Caco-2 (cell line): Measurements from ENCODE around the gene NR4A3. TPM values are rescaled to one million over a fixed set of nuclear protein-coding genes. Genes with fewer than 3 reads are reported as not detected.

Experiments used
- BruUV-seq: library from RNA; stranded (reverse); fragments of 400-500 nt; replicated peaks from 2 replicates; lab custom pipeline; 2021; lab: Mats Ljungman, UMichigan
- CTCF ChIA-PET: fragments of 300-600 bp; sonication (Branson Sonifier 250); formaldehyde crosslinking; loops from one replicate; lab custom pipeline; 2022; ENCODE audit warnings: antibody characterized with exemption; lab: Charles Lee
- POLR2A ChIA-PET: fragments of 300-600 bp; sonication (Branson Sonifier 250); formaldehyde crosslinking; loops from one replicate; lab custom pipeline; 2022; ENCODE audit warnings: antibody characterized with exemption; lab: Charles Lee
- DNase-seq, 2 experiments: peaks; one replicate each; pipeline versions ENCODE4 v3.0.0 to v3.0.0-alpha.2; 2020 to 2022
- H3K27me3 ChIP-seq: replicated peaks from 2 replicates; pipeline ENCODE4 v1.6.0; 2011; ENCODE audit warnings: low read length; ENCODE audit not compliant: control insufficient read depth, insufficient read depth
- H3K36me3 ChIP-seq: 2 replicates; pipeline ENCODE4 v1.5.1; 2011; ENCODE audit warnings: low read length; ENCODE audit not compliant: control insufficient read depth, insufficient read depth
- H3K4me1 ChIP-seq: fragments of 250-450 bp; sonication (Bioruptor Pico); 2 replicates; pipeline ENCODE4 v1.5.1; 2020; ENCODE audit warnings: mild to moderate bottlenecking
- H3K4me3 ChIP-seq: 2 replicates; pipeline ENCODE4 v1.5.1; 2011; ENCODE audit warnings: low read depth, mild to moderate bottlenecking, control low read depth, low read length
- H3K9me3 ChIP-seq: fragments of 250-450 bp; sonication (Bioruptor Pico); 2 replicates; pipeline ENCODE4 v1.5.1; 2020; ENCODE audit warnings: mild to moderate bottlenecking, moderate library complexity
- H3K27ac Mint-ChIP-seq: one replicate; pipeline ENCODE4 v1.8.0; 2022; ENCODE audit warnings: mixed read lengths; ENCODE audit not compliant: unreplicated experiment
- H3K27me3 Mint-ChIP-seq: one replicate; pipeline ENCODE4 v1.8.0; 2022; ENCODE audit warnings: mixed read lengths; ENCODE audit not compliant: insufficient read depth, unreplicated experiment
- H3K36me3 Mint-ChIP-seq: one replicate; pipeline ENCODE4 v1.8.0; 2022; ENCODE audit warnings: mild to moderate bottlenecking, mixed read lengths; ENCODE audit not compliant: insufficient read depth, unreplicated experiment
- H3K4me1 Mint-ChIP-seq: one replicate; pipeline ENCODE4 v1.8.0; 2022; ENCODE audit warnings: low read depth, mixed read lengths; ENCODE audit not compliant: unreplicated experiment
- H3K4me3 Mint-ChIP-seq: one replicate; pipeline ENCODE4 v1.8.0; 2022; ENCODE audit warnings: mild to moderate bottlenecking, moderate library complexity, mixed read lengths; ENCODE audit not compliant: unreplicated experiment
- H3K9me3 Mint-ChIP-seq: one replicate; pipeline ENCODE4 v1.8.0; 2022; ENCODE audit warnings: mixed read lengths; ENCODE audit not compliant: unreplicated experiment
- CTCF ChIP-seq, 2 experiments: fragments of 200-600 bp in 1 of 2; IDR thresholded peaks; 1 replicate in 1 of 2; 2 replicates in 1 of 2; pipeline versions ENCODE4 v1.5.1 to v1.8.0; 2011 to 2022; ENCODE audit warnings: antibody characterized with exemption in 1 of 2, control low read depth in 1 of 2, inconsistent platforms in 1 of 2, low read depth in 1 of 2, low read length in 1 of 2, mild to moderate bottlenecking in 1 of 2, moderate library complexity in 1 of 2; ENCODE audit not compliant: insufficient read depth in 1 of 2, severe bottlenecking in 1 of 2, unreplicated experiment in 1 of 2
- intact Hi-C: fragments of 100-400 bp; cut with micrococcal nuclease; formaldehyde crosslinking; loops from one replicate; pipeline ENCODE4 v1.10.0; 2022; ENCODE audit not compliant: unreplicated experiment
- total RNA-seq: library from RNA; stranded (reverse); gene quantifications from 2 replicates; pipeline ENCODE4 v1.2.3, GENCODE V29; 2022

NR4A3 gene
- total RNA-seq, 1 experiment from 2014 or later: 0.39 TPM

DNA sequence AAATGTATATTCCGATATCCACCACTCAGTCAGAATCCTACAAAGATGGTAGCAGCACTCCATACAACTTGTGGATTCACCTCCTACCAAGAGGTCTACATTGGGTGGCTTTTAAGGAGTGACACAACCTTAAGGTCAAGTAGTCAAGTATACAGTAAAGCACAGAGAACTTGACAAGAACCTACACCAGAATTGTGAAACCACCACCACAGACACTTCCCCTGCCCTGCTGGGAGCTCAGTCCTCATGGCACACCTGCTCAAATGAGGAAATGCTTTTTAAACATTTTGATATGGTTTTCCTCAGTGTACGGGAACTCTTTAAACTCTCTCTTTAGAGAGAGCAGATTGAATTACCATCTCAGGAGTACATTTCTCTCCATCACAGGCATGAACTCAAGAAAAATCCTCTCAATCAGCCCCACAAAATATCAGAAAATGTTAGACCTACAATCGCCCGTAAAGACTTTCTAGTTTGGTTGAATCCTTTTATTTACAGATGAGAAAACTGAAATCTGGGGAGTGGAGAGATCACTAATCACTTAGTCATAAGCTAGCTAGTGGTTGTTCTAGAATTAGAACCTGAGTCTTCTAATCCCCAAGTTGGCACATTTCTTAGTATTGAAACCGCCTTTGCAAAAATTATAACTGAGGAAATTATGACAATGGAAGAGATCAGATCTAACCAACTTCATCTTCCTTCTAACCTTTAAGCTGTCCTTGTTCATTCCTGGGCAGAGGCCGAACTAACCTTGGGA, 38.5 kb upstream of the NR4A3 start:
- no peaks in the 10 kb centered on the region for H3K9me3 Mint-ChIP-seq
- BruUV-seq: no TSS peak
- Histone ChIP-seq H3K4me3 (no peak overlapping the region), H3K27me3 (no peaks in the 10 kb centered on the region), H3K4me1 (no peaks in the 10 kb centered on the region), H3K36me3 (no peaks in the 10 kb centered on the region), H3K9me3 (no peaks in the 10 kb centered on the region; the same call in 1 of the 2 replicates)
- H3K27me3 Mint-ChIP-seq: peaks cover 9% of the 10 kb centered on the region
- peaks cover 4% of the 10 kb centered on the region for H3K4me1 Mint-ChIP-seq
- POLR2A ChIA-PET: no interaction called here
- DNase-seq: no peak
- no peak overlapping the region for H3K27ac Mint-ChIP-seq
- CTCF ChIA-PET: no interaction called here
- H3K36me3 Mint-ChIP-seq: no peaks in the 10 kb centered on the region
- intact Hi-C loops: no loop called here
- no peak for TF ChIP-seq CTCF (IDR thresholded peaks at IDR 0.05; ENCODE audit: insufficient read depth in 1 of 2, low read depth in 1 of 2, low read length in 1 of 2, severe bottlenecking in 1 of 2, unreplicated experiment in 1 of 2)
- H3K4me3 Mint-ChIP-seq: no peak overlapping the region

GRCh38 chr9:99783799-99784198, 37.9 kb upstream of the NR4A3 start:
- Mint-ChIP-seq H3K36me3 (no peaks in the 10 kb centered on the region), H3K27ac (no peak overlapping the region), H3K27me3 (peaks cover 9% of the 10 kb centered on the region), H3K4me3 (no peak overlapping the region), H3K9me3 (no peaks in the 10 kb centered on the region), H3K4me1 (peaks cover 4% of the 10 kb centered on the region)
- Histone ChIP-seq H3K4me3 (no peak overlapping the region), H3K27me3 (no peaks in the 10 kb centered on the region), H3K4me1 (no peaks in the 10 kb centered on the region), H3K36me3 (no peaks in the 10 kb centered on the region), H3K9me3 (no peaks in the 10 kb centered on the region)
- ChIA-PET CTCF (no interaction called here), POLR2A (no interaction called here)
- BruUV-seq: no TSS peak
- TF ChIP-seq CTCF (IDR thresholded peaks at IDR 0.05; ENCODE audit: insufficient read depth in 1 of 2, low read depth in 1 of 2, low read length in 1 of 2, severe bottlenecking in 1 of 2, unreplicated experiment in 1 of 2): no peak
- DNase-seq: no peak
- intact Hi-C loops: no loop called here

DNA sequence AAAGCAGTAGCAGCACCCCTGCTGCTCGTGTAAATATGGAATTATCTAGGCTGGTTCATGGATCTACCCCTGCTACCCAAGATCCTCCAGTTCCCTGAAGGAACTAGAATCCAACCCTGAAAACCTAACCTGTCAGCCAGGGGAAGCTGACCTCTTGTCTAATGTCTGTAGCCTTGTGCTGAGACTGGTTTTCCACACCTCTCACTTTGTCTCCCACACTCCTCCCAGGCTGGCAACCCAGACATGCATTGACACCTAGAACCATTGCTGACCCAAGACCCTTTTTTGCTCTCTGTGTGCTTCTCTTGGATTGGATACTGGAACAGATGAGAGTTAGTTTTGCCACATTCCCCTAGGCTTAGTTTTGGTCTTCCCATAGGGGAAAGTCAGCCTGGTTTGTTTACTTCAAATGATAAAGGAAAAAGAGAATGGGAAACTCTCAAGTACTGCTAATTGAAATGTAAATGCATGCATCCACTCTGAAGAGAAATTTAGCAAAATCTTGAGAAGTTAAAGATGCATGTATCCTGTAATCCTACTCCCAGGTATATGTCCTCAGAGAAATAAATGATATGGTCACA, 36.6 kb upstream of the NR4A3 start:
- TF ChIP-seq CTCF (IDR thresholded peaks at IDR 0.05; ENCODE audit: insufficient read depth in 1 of 2, low read depth in 1 of 2, low read length in 1 of 2, severe bottlenecking in 1 of 2, unreplicated experiment in 1 of 2): no peak
- no peaks in the 10 kb centered on the region for H3K36me3 Mint-ChIP-seq
- no peak overlapping the region for H3K4me3 Mint-ChIP-seq
- Histone ChIP-seq H3K4me3 (no peak overlapping the region), H3K27me3 (no peaks in the 10 kb centered on the region), H3K4me1 (no peaks in the 10 kb centered on the region), H3K36me3 (no peaks in the 10 kb centered on the region), H3K9me3 (no peaks in the 10 kb centered on the region)
- H3K4me1 Mint-ChIP-seq: peaks cover 4% of the 10 kb centered on the region
- H3K9me3 Mint-ChIP-seq: no peaks in the 10 kb centered on the region
- no peak for DNase-seq
- intact Hi-C loops: no loop called here
- no TSS peak for BruUV-seq
- H3K27me3 Mint-ChIP-seq: peaks cover 6% of the 10 kb centered on the region
- H3K27ac Mint-ChIP-seq: no peak overlapping the region
- ChIA-PET POLR2A (no interaction called here), CTCF (no interaction called here)
